Body of pancreas (tissue), 4 donors: Measurements from ENCODE around the gene BRAT1.

ENCODE experiments used
- CTCF ChIP-seq, 7 experiments: fragments of 450-650 bp in 4 of 7; fragments of 200-600 bp in 3 of 7; sonication (generic) in 3 of 7; IDR thresholded peaks; one replicate each; pipeline ENCODE4 v1.5.1; 2016 to 2019; ENCODE audit warnings: antibody characterized with exemption in 7 of 7
- POLR2A ChIP-seq, 3 donors: fragments of 450-650 bp; IDR thresholded peaks; one replicate each; pipeline ENCODE4 v1.6.1; 2016; ENCODE audit warnings: antibody characterized with exemption in 3 of 3, mild to moderate bottlenecking in 2 of 3

DNA sequence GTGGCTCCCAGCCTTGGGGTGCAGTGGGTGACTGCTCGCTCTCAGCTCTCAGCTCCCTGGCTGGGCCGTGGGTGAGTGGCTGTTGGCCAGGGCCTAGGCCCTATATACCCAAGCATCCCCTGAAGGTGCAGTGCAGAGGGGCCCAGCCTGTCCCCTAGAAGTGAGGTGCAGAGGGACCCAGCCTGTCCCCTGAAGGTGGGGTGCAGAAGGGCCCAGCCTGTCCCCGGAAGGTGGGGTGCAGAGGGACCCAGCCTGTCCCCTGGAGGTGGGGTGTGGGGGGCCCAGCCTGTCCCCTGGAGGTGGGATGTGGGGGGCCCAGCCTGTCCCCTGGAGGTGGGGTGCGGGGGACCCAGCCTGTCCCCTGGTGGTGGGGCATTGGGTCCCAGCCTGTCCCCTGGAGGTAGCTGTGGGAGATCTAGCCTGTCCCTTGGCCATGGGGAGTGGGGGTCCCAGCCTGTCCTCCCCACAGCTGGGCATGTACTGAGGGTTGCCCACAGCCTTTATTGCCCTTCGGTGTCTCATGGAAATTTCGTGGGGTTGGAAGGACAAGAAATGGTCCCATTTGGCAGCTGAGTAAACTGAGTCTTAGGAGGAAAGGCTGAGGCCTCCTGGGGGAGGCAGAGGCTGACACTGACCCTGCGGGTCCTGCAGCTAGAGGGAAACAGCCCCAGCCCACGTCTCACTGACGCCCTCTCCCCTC lies 53.2 kb downstream of the BRAT1 start:
- no peak for TF ChIP-seq CTCF (IDR thresholded peaks at IDR 0.05)
- no peak for TF ChIP-seq POLR2A (IDR thresholded peaks at IDR 0.05)
